Caco-2 (cell line): ENCODE results near the gene KIF3A. TPM values are rescaled to one million over a fixed set of nuclear protein-coding genes. Genes with fewer than 3 reads are reported as not detected.

Experiments used
- BruUV-seq: library from RNA; stranded (reverse); fragments of 400-500 nt; replicated peaks from 2 replicates; lab custom pipeline; 2021; lab: Mats Ljungman, UMichigan
- CTCF ChIA-PET: fragments of 300-600 bp; sonication (Branson Sonifier 250); formaldehyde crosslinking; loops from one replicate; lab custom pipeline; 2022; ENCODE audit warnings: antibody characterized with exemption; lab: Charles Lee
- POLR2A ChIA-PET: fragments of 300-600 bp; sonication (Branson Sonifier 250); formaldehyde crosslinking; loops from one replicate; lab custom pipeline; 2022; ENCODE audit warnings: antibody characterized with exemption; lab: Charles Lee
- DNase-seq, 2 experiments: peaks; one replicate each; pipeline versions ENCODE4 v3.0.0 to v3.0.0-alpha.2; 2020 to 2022
- H3K27me3 ChIP-seq: replicated peaks from 2 replicates; pipeline ENCODE4 v1.6.0; 2011; ENCODE audit warnings: low read length; ENCODE audit not compliant: control insufficient read depth, insufficient read depth
- H3K36me3 ChIP-seq: 2 replicates; pipeline ENCODE4 v1.5.1; 2011; ENCODE audit warnings: low read length; ENCODE audit not compliant: control insufficient read depth, insufficient read depth
- H3K4me1 ChIP-seq: fragments of 250-450 bp; sonication (Bioruptor Pico); 2 replicates; pipeline ENCODE4 v1.5.1; 2020; ENCODE audit warnings: mild to moderate bottlenecking
- H3K4me3 ChIP-seq: 2 replicates; pipeline ENCODE4 v1.5.1; 2011; ENCODE audit warnings: low read depth, mild to moderate bottlenecking, control low read depth, low read length
- H3K9me3 ChIP-seq: fragments of 250-450 bp; sonication (Bioruptor Pico); 2 replicates; pipeline ENCODE4 v1.5.1; 2020; ENCODE audit warnings: mild to moderate bottlenecking, moderate library complexity
- H3K27ac Mint-ChIP-seq: one replicate; pipeline ENCODE4 v1.8.0; 2022; ENCODE audit warnings: mixed read lengths; ENCODE audit not compliant: unreplicated experiment
- H3K27me3 Mint-ChIP-seq: one replicate; pipeline ENCODE4 v1.8.0; 2022; ENCODE audit warnings: mixed read lengths; ENCODE audit not compliant: insufficient read depth, unreplicated experiment
- H3K36me3 Mint-ChIP-seq: one replicate; pipeline ENCODE4 v1.8.0; 2022; ENCODE audit warnings: mild to moderate bottlenecking, mixed read lengths; ENCODE audit not compliant: insufficient read depth, unreplicated experiment
- H3K4me1 Mint-ChIP-seq: one replicate; pipeline ENCODE4 v1.8.0; 2022; ENCODE audit warnings: low read depth, mixed read lengths; ENCODE audit not compliant: unreplicated experiment
- H3K4me3 Mint-ChIP-seq: one replicate; pipeline ENCODE4 v1.8.0; 2022; ENCODE audit warnings: mild to moderate bottlenecking, moderate library complexity, mixed read lengths; ENCODE audit not compliant: unreplicated experiment
- H3K9me3 Mint-ChIP-seq: one replicate; pipeline ENCODE4 v1.8.0; 2022; ENCODE audit warnings: mixed read lengths; ENCODE audit not compliant: unreplicated experiment
- intact Hi-C: fragments of 100-400 bp; cut with micrococcal nuclease; formaldehyde crosslinking; loops from one replicate; pipeline ENCODE4 v1.10.0; 2022; ENCODE audit not compliant: unreplicated experiment
- total RNA-seq: library from RNA; stranded (reverse); gene quantifications from 2 replicates; pipeline ENCODE4 v1.2.3, GENCODE V29; 2022
- TF ChIP-seq, protein P1 (sequence below), 2 experiments: fragments of 200-600 bp in 1 of 2; IDR thresholded peaks; 1 replicate in 1 of 2; 2 replicates in 1 of 2; pipeline versions ENCODE4 v1.5.1 to v1.8.0; 2011 to 2022; ENCODE audit warnings: antibody characterized with exemption in 1 of 2, control low read depth in 1 of 2, inconsistent platforms in 1 of 2, low read depth in 1 of 2, low read length in 1 of 2, mild to moderate bottlenecking in 1 of 2, moderate library complexity in 1 of 2; ENCODE audit not compliant: insufficient read depth in 1 of 2, severe bottlenecking in 1 of 2, unreplicated experiment in 1 of 2

Gene KIF3A
- total RNA-seq, 1 experiment from 2014 or later, result 12.7 TPM

DNA sequence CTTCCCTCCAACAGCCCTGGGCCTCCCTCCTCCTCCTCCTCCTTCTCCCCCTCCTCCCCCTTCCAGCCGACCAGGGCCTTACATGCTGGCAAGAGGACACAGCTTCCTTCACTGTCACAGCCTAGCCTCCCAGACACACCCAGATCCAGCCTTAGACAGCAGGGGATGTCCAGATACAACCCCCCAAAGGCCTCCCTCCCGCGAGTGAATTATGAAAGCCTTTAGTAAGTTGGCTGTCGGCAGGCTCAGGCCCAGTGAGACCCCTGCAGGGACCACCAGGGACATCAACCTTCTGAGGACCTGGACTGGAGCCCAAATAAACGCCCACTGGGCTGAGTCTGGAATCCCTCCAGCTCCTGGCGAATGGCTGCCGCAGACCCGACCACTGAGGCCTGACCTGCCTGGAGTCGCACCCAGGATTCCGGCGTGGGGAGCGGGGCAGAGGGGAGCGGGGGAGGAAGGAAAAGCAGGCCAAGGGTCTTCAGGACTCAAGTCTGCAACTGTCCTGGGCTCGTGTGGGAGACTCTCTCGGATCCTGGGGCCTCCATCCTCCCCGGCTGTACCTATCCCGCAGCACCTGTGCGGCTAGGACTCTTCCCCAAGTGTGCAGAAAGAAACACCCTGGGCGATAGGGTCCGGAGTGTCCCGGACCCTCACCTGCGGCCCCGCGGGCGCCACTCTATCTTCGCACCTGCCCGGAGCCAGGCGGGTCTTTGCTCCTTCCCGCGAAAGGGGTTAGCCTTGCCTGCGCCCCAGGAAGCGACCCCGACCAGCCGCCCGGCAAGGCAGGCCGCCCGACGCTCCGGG is 39.0 kb upstream of the KIF3A start:
- no peaks in the 10 kb centered on the region for H3K27me3 ChIP-seq
- H3K4me1 Mint-ChIP-seq, result peaks cover 26% of the 10 kb centered on the region
- peak overlapping the region; percentile 87 for H3K4me3 ChIP-seq
- H3K9me3 Mint-ChIP-seq, result no peaks in the 10 kb centered on the region
- intact Hi-C loops, result loop anchor here (2.0 kb wide), 2 partner anchors 30 to 44 kb away; no protein-coding TSS in a partner anchor
- H3K9me3 ChIP-seq, result no peaks in the 10 kb centered on the region
- no peaks in the 10 kb centered on the region for H3K36me3 ChIP-seq
- TF ChIP-seq, protein P1, sequence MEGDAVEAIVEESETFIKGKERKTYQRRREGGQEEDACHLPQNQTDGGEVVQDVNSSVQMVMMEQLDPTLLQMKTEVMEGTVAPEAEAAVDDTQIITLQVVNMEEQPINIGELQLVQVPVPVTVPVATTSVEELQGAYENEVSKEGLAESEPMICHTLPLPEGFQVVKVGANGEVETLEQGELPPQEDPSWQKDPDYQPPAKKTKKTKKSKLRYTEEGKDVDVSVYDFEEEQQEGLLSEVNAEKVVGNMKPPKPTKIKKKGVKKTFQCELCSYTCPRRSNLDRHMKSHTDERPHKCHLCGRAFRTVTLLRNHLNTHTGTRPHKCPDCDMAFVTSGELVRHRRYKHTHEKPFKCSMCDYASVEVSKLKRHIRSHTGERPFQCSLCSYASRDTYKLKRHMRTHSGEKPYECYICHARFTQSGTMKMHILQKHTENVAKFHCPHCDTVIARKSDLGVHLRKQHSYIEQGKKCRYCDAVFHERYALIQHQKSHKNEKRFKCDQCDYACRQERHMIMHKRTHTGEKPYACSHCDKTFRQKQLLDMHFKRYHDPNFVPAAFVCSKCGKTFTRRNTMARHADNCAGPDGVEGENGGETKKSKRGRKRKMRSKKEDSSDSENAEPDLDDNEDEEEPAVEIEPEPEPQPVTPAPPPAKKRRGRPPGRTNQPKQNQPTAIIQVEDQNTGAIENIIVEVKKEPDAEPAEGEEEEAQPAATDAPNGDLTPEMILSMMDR (IDR thresholded peaks at IDR 0.05; ENCODE audit: insufficient read depth in 1 of 2, low read depth in 1 of 2, low read length in 1 of 2, severe bottlenecking in 1 of 2, unreplicated experiment in 1 of 2), result no peak
- POLR2A ChIA-PET, result interaction anchor here (0.6 kb wide), 2 partner anchors 17 to 23 kb away, joined by 4 to 5 read pairs; no protein-coding TSS in a partner anchor
- CTCF ChIA-PET, result interaction anchor here (1.0 to 2.7 kb wide), 3 partner anchors 21 to 44 kb away, joined by 3 to 13 read pairs (median 9); no protein-coding TSS in a partner anchor
- DNase-seq, result peak; percentile 30 to 59
- no TSS peak for BruUV-seq
- H3K4me3 Mint-ChIP-seq, result peak overlapping the region; percentile 73
- H3K27ac Mint-ChIP-seq, result peak overlapping the region; percentile 46
- no peaks in the 10 kb centered on the region for H3K27me3 Mint-ChIP-seq
- peaks cover 36% of the 10 kb centered on the region for H3K4me1 ChIP-seq
- peaks cover 5% of the 10 kb centered on the region for H3K36me3 Mint-ChIP-seq

DNA sequence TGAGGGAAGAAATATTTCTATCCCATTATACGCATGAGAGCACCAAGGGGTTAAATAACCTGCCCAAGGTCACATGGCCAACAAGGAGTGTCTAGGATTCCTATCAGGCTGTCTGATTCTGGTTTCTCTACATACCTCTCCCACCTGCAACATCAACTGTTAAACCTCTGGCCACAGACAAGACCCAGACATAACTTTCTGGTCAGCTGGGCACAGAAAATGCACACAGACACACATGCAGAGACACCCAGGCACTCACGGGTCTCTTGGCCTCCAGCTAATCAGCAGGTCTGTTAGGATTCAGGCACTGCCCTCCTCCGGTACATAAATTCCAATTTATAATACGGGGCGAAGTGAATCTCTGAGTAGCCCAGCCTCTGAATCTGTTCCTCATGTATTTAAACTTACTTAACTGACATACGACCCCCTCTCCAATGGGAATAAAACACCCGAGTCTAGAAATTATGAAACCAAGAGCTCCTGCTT is 38.2 kb upstream of the KIF3A start:
- intact Hi-C loops, result no loop called here
- ChIA-PET CTCF (interaction anchor here (2.7 kb wide), 1 partner anchor 20 kb away, joined by 9 read pairs; no protein-coding TSS in a partner anchor), POLR2A (no interaction called here)
- TF ChIP-seq, protein P1 (IDR thresholded peaks at IDR 0.05; ENCODE audit: insufficient read depth in 1 of 2, low read depth in 1 of 2, low read length in 1 of 2, severe bottlenecking in 1 of 2, unreplicated experiment in 1 of 2), result no peak
- Mint-ChIP-seq H3K27me3 (no peaks in the 10 kb centered on the region), H3K36me3 (peaks cover 5% of the 10 kb centered on the region), H3K27ac (peak overlapping the region; percentile 46), H3K4me3 (peak overlapping the region; percentile 73), H3K9me3 (no peaks in the 10 kb centered on the region), H3K4me1 (peaks cover 26% of the 10 kb centered on the region)
- BruUV-seq, result TSS peak; percentile 57
- no peaks in the 10 kb centered on the region for H3K9me3 ChIP-seq
- peak overlapping the region; percentile 87 for H3K4me3 ChIP-seq
- DNase-seq, result peak; percentile 55 to 56
- H3K4me1 ChIP-seq, result peaks cover 43% of the 10 kb centered on the region
- H3K27me3 ChIP-seq, result no peaks in the 10 kb centered on the region
- H3K36me3 ChIP-seq, result no peaks in the 10 kb centered on the region

DNA sequence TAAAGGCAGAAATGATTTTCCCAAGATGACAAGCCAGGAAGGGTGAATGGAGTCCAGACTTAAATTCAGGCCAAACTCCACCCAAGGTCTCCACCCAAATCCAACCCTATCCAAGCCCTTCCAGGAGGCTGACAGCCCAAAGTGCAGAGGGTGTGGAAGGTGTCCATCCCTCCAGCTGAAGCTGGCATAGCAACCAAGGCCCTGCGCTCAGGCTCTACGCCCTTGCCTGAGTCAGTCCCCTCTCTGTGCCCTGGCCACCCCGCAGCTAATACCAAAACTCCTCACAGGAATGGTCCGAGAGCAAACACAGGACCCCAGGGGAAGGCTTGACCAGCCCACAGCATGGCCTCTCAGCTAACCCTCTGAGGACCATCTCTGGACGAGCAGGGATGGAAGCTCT is 37.5 kb upstream of the KIF3A start:
- Mint-ChIP-seq H3K36me3 (peaks cover 5% of the 10 kb centered on the region), H3K27me3 (no peaks in the 10 kb centered on the region), H3K4me3 (no peak overlapping the region), H3K27ac (no peak overlapping the region), H3K4me1 (peaks cover 26% of the 10 kb centered on the region), H3K9me3 (no peaks in the 10 kb centered on the region)
- Histone ChIP-seq H3K27me3 (no peaks in the 10 kb centered on the region), H3K4me3 (no peak overlapping the region), H3K9me3 (no peaks in the 10 kb centered on the region), H3K36me3 (no peaks in the 10 kb centered on the region), H3K4me1 (peaks cover 43% of the 10 kb centered on the region)
- ChIA-PET CTCF (interaction anchor here (2.7 kb wide), 1 partner anchor 20 kb away, joined by 9 read pairs; no protein-coding TSS in a partner anchor), POLR2A (no interaction called here)
- no TSS peak for BruUV-seq
- intact Hi-C loops, result no loop called here
- TF ChIP-seq, protein P1 (IDR thresholded peaks at IDR 0.05; ENCODE audit: insufficient read depth in 1 of 2, low read depth in 1 of 2, low read length in 1 of 2, severe bottlenecking in 1 of 2, unreplicated experiment in 1 of 2), result no peak
- no peak for DNase-seq
